ENCODE results near the gene GATB. TPM values are rescaled to one million over a fixed set of nuclear protein-coding genes. Genes with fewer than 3 reads are reported as not detected.

GATB gene
- polyA plus RNA-seq, 1 donor (not counting 4 experiments of a cell fraction or from before 2014, with no cell fraction given) = 31.0 TPM

DNA sequence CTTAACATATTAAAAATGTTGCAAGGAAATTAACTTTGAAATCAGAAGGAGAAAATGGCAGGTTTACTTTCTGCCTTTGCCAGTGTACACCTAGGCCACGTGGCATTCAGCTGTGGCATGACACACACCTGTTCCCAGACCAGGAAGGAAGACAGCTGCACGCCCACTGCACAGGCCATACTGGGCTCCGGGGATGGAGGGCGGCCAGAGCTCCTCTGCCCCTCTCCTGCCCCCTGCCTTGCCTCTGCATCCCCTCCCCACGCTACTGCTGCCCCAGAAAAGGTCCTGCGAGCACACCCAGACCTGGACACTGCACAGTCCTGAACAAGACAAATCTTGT lies 68.4 kb downstream of the GATB start:
- dilution Hi-C loops (cut with MboI; ENCODE audit: extremely low pct_ligation_motif_present, low sequenced_read_pairs) = no loop called here
- no peaks in the 10 kb centered on the region for H3K79me2 ChIP-seq (ENCODE audit: control insufficient read depth, insufficient read depth, low read length)
- H4K20me1 ChIP-seq (ENCODE audit: control insufficient read depth, extremely low read depth, insufficient read depth, low read length) = no peaks in the 10 kb centered on the region
- no peak overlapping the region for H3K4me2 ChIP-seq (ENCODE audit: control insufficient read depth, extremely low read depth, insufficient read depth, low read depth, low read length)
- no peaks in the 10 kb centered on the region for H3K9me1 ChIP-seq (ENCODE audit: control insufficient read depth, extremely low read depth, insufficient read depth, low read length)
- H3K27ac ChIP-seq (ENCODE audit: control insufficient read depth, insufficient read depth, low read length) = no peak overlapping the region
- FAIRE-seq (no peak), DNase-seq (ENCODE audit: low read depth, low spot score) (no peak)
- H3K9me3 ChIP-seq (ENCODE audit: control insufficient read depth, low read depth, low read length) = no peaks in the 10 kb centered on the region
- no peak overlapping the region for H2AFZ ChIP-seq (ENCODE audit: control insufficient read depth, low read length)
- no peaks in the 10 kb centered on the region for H3K36me3 ChIP-seq (ENCODE audit: control insufficient read depth in 2 of 2, extremely low read depth in 1 of 2, insufficient read depth in 2 of 2, low read length in 2 of 2)
- no peaks in the 10 kb centered on the region for H3K27me3 ChIP-seq (ENCODE audit: control insufficient read depth, extremely low read depth, insufficient read depth, low read length)
- H3K4me1 ChIP-seq (ENCODE audit: control insufficient read depth, extremely low read depth, insufficient read depth, low read length) = peaks cover 40% of the 10 kb centered on the region
- H3K9ac ChIP-seq (ENCODE audit: control insufficient read depth, extremely low read depth, insufficient read depth, low read length) = no peak overlapping the region
- TF ChIP-seq, protein P1, sequence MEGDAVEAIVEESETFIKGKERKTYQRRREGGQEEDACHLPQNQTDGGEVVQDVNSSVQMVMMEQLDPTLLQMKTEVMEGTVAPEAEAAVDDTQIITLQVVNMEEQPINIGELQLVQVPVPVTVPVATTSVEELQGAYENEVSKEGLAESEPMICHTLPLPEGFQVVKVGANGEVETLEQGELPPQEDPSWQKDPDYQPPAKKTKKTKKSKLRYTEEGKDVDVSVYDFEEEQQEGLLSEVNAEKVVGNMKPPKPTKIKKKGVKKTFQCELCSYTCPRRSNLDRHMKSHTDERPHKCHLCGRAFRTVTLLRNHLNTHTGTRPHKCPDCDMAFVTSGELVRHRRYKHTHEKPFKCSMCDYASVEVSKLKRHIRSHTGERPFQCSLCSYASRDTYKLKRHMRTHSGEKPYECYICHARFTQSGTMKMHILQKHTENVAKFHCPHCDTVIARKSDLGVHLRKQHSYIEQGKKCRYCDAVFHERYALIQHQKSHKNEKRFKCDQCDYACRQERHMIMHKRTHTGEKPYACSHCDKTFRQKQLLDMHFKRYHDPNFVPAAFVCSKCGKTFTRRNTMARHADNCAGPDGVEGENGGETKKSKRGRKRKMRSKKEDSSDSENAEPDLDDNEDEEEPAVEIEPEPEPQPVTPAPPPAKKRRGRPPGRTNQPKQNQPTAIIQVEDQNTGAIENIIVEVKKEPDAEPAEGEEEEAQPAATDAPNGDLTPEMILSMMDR (optimal IDR thresholded peaks at IDR 0.05 in 1 of 3, IDR thresholded peaks at IDR 0.05 in 1 of 3, conservative IDR thresholded peaks at IDR 0.05 in 1 of 3; ENCODE audit: extremely low read depth in 1 of 3, insufficient read depth in 2 of 3, low read length in 3 of 3) = no peak
- TF ChIP-seq EZH2 (IDR thresholded peaks at IDR 0.05; ENCODE audit: low read length) = no peak
- no peak overlapping the region for H3K4me3 ChIP-seq (ENCODE audit: control insufficient read depth in 2 of 3, extremely low read depth in 1 of 3, insufficient read depth in 2 of 3, low read depth in 1 of 3, low read length in 3 of 3)

DNA sequence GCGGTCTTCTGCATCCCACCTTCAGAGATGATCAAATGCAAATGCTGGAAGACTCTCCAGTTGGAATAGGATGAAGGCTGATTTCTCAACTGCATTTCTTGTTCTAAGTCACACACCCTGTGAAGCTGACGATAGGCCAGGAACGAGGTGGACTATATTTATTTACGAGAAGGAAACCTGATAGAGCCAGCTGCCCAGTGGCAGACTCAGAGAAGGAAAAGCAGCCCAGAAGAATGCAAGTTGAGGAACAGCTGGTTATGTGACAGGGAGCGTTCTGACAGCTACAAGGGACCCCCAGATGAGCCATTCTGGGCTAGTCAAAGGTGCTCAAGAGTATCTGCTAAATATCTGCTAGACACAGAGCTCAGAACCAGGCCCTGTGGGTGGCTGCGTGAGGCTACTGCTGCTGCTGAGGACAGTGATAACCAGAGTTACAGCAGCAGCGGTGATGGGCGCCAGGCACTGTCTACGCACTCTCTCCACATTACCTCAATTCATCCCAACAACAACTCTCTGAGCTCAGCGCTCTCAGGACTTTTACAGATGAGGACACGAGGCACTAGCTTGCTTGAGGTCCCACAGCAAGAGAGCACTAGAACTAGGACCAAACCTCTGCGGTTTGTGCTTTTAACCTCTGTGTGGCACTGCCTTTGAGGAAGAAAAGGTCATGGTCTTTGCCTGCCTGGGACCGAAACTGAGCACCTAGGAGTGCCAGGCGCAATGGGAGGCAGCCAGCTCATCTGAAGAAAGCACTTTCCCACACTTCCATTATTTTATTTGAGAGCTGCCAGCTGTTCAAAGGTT lies 69.0 kb downstream of the GATB start:
- Histone ChIP-seq H3K36me3 (ENCODE audit: control insufficient read depth in 2 of 2, extremely low read depth in 1 of 2, insufficient read depth in 2 of 2, low read length in 2 of 2) (no peaks in the 10 kb centered on the region), H3K4me2 (ENCODE audit: control insufficient read depth, extremely low read depth, insufficient read depth, low read depth, low read length) (no peak overlapping the region), H3K4me3 (ENCODE audit: control insufficient read depth in 2 of 3, extremely low read depth in 1 of 3, insufficient read depth in 2 of 3, low read depth in 1 of 3, low read length in 3 of 3) (no peak overlapping the region), H2AFZ (ENCODE audit: control insufficient read depth, low read length) (no peak overlapping the region), H4K20me1 (ENCODE audit: control insufficient read depth, extremely low read depth, insufficient read depth, low read length) (no peaks in the 10 kb centered on the region), H3K4me1 (ENCODE audit: control insufficient read depth, extremely low read depth, insufficient read depth, low read length) (peaks cover 45% of the 10 kb centered on the region), H3K9me1 (ENCODE audit: control insufficient read depth, extremely low read depth, insufficient read depth, low read length) (no peaks in the 10 kb centered on the region), H3K79me2 (ENCODE audit: control insufficient read depth, insufficient read depth, low read length) (no peaks in the 10 kb centered on the region), H3K27me3 (ENCODE audit: control insufficient read depth, extremely low read depth, insufficient read depth, low read length) (no peaks in the 10 kb centered on the region), H3K9ac (ENCODE audit: control insufficient read depth, extremely low read depth, insufficient read depth, low read length) (no peak overlapping the region), H3K27ac (ENCODE audit: control insufficient read depth, insufficient read depth, low read length) (no peak overlapping the region), H3K9me3 (ENCODE audit: control insufficient read depth, low read depth, low read length) (no peaks in the 10 kb centered on the region)
- TF ChIP-seq EZH2 (IDR thresholded peaks at IDR 0.05; ENCODE audit: low read length) = no peak
- dilution Hi-C loops (cut with MboI; ENCODE audit: extremely low pct_ligation_motif_present, low sequenced_read_pairs) = no loop called here
- no peak for FAIRE-seq
- no peak for DNase-seq (ENCODE audit: low read depth, low spot score)

DNA sequence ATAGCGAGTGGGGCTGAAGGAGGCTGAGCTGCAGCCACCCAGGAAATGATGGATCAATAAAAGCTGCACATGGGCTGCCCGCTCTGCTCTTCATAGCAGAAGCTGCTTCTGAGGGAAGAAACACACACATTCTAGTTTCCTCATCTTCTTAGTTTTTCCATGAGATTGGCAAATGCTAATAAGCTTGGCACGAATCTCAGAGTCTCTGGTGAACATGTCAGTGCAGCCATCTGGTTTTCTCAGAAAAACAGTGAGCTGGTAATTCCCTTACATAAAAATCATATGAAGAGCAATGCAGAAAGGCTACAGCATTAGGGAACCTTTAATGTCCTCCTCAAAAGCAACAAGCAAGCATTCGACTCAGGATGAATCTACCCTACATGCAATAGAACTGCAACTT lies 69.9 kb downstream of the GATB start:
- no peak overlapping the region for H3K4me3 ChIP-seq (ENCODE audit: control insufficient read depth in 2 of 3, extremely low read depth in 1 of 3, insufficient read depth in 2 of 3, low read depth in 1 of 3, low read length in 3 of 3)
- H3K9ac ChIP-seq (ENCODE audit: control insufficient read depth, extremely low read depth, insufficient read depth, low read length) = no peak overlapping the region
- H3K27me3 ChIP-seq (ENCODE audit: control insufficient read depth, extremely low read depth, insufficient read depth, low read length) = no peaks in the 10 kb centered on the region
- TF ChIP-seq EZH2 (IDR thresholded peaks at IDR 0.05; ENCODE audit: low read length) = no peak
- TF ChIP-seq, protein P1 (optimal IDR thresholded peaks at IDR 0.05 in 1 of 3, IDR thresholded peaks at IDR 0.05 in 1 of 3, conservative IDR thresholded peaks at IDR 0.05 in 1 of 3; ENCODE audit: extremely low read depth in 1 of 3, insufficient read depth in 2 of 3, low read length in 3 of 3) = no peak
- DNase-seq (ENCODE audit: low read depth, low spot score) (no peak), FAIRE-seq (peak; percentile 77)
- no peaks in the 10 kb centered on the region for H4K20me1 ChIP-seq (ENCODE audit: control insufficient read depth, extremely low read depth, insufficient read depth, low read length)
- H3K9me3 ChIP-seq (ENCODE audit: control insufficient read depth, low read depth, low read length) = no peaks in the 10 kb centered on the region
- dilution Hi-C loops (cut with MboI; ENCODE audit: extremely low pct_ligation_motif_present, low sequenced_read_pairs) = no loop called here
- no peak overlapping the region for H2AFZ ChIP-seq (ENCODE audit: control insufficient read depth, low read length)
- no peak overlapping the region for H3K4me2 ChIP-seq (ENCODE audit: control insufficient read depth, extremely low read depth, insufficient read depth, low read depth, low read length)
- H3K9me1 ChIP-seq (ENCODE audit: control insufficient read depth, extremely low read depth, insufficient read depth, low read length) = no peaks in the 10 kb centered on the region
- H3K79me2 ChIP-seq (ENCODE audit: control insufficient read depth, insufficient read depth, low read length) = no peaks in the 10 kb centered on the region
- no peaks in the 10 kb centered on the region for H3K36me3 ChIP-seq (ENCODE audit: control insufficient read depth in 2 of 2, extremely low read depth in 1 of 2, insufficient read depth in 2 of 2, low read length in 2 of 2)
- peaks cover 48% of the 10 kb centered on the region for H3K4me1 ChIP-seq (ENCODE audit: control insufficient read depth, extremely low read depth, insufficient read depth, low read length)
- H3K27ac ChIP-seq (ENCODE audit: control insufficient read depth, insufficient read depth, low read length) = no peak overlapping the region

Data from keratinocyte (primary cell).